Neural cell (in vitro differentiated cells): ENCODE results near the gene XIRP1.

Source experiments
- CTCF ChIP-seq: fragments of 450-650 bp; IDR thresholded peaks from 2 replicates; pipeline ENCODE4 v1.5.1; 2014; ENCODE audit warnings: antibody characterized with exemption, mild to moderate bottlenecking, moderate library complexity; ENCODE audit not compliant: poor library complexity, severe bottlenecking
- EP300 ChIP-seq: fragments of 450-650 bp; conservative IDR thresholded peaks from 2 replicates; pipeline ENCODE4 v1.6.1; 2014; ENCODE audit warnings: antibody characterized with exemption, mild to moderate bottlenecking, moderate library complexity; ENCODE audit not compliant: poor library complexity, severe bottlenecking
- EZH2 ChIP-seq: fragments of 200-600, 300-800 bp; shearing (Covaris generic), sonication (generic); IDR thresholded peaks from 2 replicates; pipeline ENCODE4 v1.6.1; 2014; ENCODE audit warnings: antibody characterized with exemption, low read length, borderline replicate concordance, mild to moderate bottlenecking; ENCODE audit not compliant: insufficient read depth, poor library complexity, severe bottlenecking
- TAF1 ChIP-seq: IDR thresholded peaks from 2 replicates; pipeline ENCODE4 v1.6.1; 2012; ENCODE audit warnings: low read depth

- TF ChIP-seq CTCF (no peak), TAF1 (no peak), EZH2 (no peak), EP300 (no peak)
Observed at GRCh38 chr3:39171860-39172259, 20.5 kb downstream of the XIRP1 start.
